NCI-H2227 (cell line): Measurements from ENCODE around the gene GRHPR.

Source experiments
- DNase-seq: peaks from one replicate; lab custom pipeline; 2025; ENCODE audit not compliant: unreplicated experiment; lab: John Stamatoyannopoulos, UW

The GRHPR gene

DNA sequence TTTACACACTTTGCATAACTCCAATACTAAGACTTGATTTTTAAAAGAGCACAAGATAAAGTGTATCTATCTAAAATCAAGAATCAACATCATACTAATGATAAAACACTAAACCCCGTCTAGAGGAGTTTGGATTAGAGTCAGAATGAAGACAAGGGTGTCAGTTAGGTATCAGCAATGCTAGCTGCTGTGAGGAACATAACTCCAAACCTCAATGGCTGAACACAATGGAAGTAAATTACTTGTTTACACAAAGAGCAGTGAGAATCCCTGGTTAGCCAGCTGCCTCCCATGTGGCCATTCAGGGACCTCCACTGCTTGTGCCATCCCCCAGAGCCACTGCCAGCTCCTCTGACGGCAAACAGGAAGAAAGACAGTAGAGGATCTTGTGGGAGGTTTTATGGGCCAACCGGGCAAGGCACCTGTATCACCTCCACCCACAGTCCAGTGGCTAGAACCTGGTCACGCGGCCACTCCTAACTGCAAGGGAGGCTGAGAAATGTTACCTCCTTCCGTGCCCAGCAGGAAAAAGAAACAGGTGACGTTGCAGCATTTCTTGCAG lies 24.0 kb upstream of the GRHPR start:
- DNase-seq: no peak

DNA sequence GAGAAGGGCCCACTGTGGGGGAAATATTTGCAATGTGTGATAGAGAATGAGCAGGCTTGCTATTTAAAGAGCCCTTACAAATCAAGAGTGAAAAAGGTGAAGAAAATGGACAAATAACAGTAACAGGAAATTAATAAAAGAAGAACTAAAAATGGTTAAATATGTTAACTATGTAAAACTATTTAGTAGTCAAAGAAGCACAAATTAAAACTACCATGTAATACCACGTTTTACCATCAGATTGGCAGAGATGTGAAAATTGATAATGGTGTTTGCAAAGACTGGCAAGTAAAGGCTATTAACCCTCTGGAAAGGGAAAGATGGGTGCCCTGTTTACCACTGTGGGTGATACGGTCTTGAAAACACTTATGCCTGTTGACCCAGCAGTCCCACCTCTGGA lies 23.2 kb upstream of the GRHPR start:
- DNase-seq: no peak

DNA sequence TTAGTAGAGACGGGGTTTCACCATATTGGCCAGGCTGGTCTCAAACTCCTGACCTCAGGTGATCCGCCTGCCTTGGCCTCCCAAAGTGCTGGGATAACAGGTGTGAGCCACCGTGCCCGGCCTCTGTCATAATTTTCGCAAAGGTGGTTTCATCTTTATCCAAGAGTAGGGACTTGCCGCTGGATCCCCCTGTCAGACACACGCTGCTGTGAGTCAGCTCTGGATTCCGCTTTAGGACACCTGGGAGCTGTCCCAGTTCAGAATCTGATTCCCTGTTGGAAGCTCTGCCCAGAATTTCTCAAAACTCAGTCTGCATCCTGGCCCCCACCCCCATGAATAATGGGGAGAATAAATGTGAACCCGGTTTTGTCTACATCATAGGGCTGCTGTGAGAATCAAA lies 17.9 kb upstream of the GRHPR start:
- no peak for DNase-seq

DNA sequence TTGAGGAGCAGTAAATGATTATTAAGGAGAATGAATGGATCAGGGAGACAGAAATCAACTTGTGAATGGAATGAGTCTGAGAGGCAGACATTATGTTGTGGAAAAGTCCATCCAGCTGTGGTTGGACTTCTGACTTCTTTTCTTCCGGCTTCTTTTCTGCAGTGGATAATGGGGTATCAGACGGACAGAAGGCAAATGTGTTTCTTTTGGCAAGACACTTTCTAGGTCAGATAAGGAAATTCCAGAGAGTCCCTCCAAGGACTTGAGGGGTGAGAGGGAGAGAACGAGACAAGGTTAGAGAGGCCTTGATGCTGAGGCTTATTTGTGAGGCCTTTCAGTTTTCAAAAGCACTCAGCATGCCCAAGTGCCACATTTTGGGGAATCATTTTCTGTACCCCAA lies 17.1 kb upstream of the GRHPR start:
- no peak for DNase-seq

GRCh38 chr9:37405764-37406380 lies 16.6 kb upstream of the GRHPR start:
- DNase-seq: no peak

GRCh38 chr9:37406603-37407401 lies 15.7 kb upstream of the GRHPR start:
- no peak for DNase-seq

GRCh38 chr9:37407468-37407867 lies 15.0 kb upstream of the GRHPR start:
- no peak for DNase-seq

DNA sequence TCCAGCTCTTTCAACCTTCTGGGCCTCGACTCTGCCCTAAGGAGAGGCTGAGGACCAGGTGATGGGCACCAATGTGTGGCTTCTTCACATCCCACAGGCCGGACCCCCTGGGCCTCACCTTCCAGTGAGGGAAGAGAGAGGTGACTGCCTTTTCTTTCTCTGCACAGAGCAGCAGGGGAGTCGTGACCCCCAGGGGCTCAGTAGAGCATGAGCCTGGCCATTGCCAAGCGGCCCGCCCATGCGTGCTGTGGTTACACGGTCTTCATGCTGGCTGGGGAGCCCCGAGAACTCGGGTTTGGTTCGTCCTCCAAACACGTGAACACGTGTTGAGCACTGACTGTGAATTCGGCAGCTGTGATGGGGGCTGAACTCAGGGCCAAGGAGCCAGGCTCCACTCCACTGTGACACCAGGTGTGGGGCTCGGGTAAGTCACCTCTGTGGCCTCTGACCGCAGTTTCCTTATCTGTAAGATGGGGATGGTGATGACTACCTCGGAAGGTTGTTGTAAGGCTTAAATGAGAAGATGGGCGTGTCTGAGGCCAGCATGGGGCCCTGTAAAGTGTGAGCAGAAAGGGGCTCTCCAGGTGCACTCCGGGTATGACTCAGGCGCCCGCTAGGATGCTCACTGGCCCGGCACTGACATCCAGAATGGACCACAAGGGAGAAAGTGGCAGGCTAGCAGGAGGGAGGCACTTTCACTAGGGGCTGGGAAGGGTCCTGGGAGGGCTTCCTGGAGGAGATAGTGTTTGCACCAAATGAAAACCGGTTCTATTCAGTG lies 13.4 kb upstream of the GRHPR start:
- no peak for DNase-seq

DNA sequence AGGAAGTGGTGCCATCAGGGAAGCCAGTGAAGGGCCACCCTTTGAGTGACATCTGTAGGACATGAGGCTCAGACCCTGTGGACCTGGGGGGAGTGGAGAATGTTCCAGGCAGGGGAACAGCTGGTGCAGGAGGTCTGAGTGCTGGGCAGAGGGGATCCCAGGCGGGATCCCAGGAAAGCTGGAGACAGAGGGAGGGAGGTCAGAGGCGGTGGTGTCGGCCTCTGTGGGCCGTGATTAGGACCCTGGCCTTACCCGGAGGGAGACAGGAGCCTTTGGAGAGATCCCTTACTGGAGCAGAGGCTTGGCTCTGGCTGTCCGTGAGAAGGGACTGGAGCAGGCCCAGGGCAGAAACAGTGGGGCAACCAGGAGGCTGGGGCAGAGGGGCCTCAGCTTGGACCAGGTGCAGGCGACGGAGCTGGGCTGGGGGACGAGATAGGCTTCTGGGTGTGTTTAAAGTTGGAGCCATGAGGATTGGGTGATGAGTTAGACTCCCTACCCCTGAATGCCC lies 12.1 kb upstream of the GRHPR start:
- DNase-seq: no peak

GRCh38 chr9:37410969-37411785 lies 11.3 kb upstream of the GRHPR start:
- no peak for DNase-seq

DNA sequence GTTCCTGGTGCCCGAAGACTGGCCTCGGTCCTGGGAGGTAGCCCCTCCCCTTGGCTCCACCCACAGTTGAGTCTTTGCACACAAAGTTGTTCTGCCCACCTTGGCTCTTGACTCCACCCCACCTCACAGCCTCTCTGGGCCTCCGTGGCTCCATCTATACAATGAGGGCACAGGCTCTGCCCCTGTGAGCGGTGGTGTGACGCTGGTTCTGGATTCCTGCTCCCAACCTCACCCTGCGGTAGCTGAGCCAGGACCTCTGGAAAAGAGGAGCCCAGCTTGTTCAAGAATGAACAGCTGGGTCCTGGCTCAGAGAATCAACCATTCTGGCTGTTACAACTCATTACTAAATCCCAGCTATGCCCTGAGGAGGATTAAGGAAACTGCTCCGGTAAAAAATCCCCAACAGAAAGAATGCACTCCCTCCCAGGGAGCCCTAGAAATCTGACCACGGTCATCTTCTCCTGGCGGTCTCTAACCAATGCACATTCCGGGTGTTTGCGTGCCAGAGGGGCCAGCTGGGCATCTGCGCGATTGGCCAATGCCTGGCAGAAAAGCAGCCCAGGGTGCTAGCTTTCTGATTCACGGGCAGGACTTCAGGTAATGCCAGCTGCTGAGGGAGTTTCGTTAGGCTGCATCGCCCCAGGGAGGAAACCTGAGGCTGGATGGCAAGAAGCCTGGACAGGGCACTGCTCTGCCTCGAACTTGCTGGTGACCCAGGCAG lies 9.9 kb upstream of the GRHPR start:
- DNase-seq: no peak

- no peak for DNase-seq
Measured at GRCh38 chr9:37413311-37413710, 9.2 kb upstream of the GRHPR start.

DNA sequence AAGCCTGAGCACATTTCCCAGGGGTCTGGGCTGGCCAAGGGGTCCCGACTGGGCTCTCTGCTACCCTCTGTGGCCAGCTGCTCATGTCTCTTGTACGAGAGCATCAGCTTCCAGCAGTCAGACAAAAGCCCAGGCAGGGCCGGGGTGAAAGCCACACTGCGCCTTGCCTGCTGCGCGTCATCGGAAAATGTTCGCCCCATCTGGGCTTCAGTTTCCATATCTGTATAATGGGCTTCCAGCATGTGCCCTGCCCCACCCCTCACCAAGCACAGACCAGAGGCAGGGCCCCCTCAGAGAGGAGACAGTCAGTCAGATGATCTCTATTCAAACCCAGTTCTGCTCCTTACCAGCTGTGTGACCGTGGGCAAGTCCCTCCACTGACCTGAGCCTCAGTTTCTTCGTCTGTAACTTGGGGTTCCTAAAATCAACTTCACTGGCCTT lies 8.0 kb upstream of the GRHPR start:
- DNase-seq: no peak

DNA sequence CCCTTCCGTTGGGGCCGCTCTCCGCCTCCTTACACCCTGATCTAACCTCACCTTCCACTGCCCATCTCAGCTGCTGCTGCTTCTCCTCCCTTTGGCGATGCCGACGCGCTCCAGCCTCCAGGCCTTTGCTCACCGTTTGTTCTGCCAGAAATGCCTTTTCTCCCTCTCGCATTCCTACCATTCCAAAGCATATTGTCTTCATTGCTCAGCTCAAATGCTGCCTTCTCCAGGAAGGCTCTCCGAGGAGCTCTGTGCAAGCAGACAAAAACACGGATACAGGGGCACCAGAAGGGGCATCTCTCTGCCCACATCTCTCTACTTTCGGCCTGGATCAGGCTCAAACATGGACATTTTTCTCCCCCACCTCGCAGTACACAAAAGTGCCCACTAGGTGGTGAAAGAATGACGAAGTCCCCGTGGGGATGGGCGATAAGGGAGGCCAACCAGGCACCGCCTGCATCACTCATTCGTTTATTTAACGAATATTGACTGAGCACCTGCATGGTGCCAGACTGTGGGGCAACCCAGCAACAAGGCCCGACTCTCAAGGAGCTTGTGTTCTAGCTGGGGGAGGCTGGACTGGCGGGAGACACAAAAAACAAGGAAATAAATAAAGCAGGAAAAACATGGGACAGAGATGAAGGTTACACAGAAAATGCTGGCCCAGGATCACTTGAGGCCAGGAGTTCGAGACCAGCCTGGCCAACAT lies 7.3 kb upstream of the GRHPR start:
- DNase-seq: peak; percentile 86

DNA sequence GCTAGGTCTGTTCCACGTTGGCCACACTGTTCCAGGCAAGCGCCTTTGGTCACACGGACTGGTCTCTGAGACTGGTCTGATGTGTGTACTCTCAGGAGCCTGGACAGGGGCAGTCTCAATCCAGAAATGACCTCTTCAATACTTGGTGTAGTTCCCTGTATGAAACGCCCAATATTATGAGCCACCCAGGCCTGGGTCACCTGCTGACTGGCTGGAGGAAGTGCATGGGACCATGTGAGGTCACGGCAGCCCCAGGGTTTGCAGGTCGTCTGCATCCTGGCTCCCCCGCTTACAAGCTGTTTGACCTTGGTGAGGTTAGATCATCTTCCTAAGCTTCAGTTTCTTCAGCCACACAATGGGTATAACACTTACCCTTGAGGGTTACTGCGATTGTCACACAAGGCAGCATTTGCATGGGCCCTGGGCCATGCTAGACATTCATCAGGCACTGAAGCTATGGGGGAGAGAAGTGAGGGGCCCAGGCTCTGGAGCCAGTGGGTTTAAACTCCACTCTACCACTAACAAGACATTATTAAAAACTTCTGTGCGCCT lies 5.2 kb upstream of the GRHPR start:
- DNase-seq: no peak

DNA sequence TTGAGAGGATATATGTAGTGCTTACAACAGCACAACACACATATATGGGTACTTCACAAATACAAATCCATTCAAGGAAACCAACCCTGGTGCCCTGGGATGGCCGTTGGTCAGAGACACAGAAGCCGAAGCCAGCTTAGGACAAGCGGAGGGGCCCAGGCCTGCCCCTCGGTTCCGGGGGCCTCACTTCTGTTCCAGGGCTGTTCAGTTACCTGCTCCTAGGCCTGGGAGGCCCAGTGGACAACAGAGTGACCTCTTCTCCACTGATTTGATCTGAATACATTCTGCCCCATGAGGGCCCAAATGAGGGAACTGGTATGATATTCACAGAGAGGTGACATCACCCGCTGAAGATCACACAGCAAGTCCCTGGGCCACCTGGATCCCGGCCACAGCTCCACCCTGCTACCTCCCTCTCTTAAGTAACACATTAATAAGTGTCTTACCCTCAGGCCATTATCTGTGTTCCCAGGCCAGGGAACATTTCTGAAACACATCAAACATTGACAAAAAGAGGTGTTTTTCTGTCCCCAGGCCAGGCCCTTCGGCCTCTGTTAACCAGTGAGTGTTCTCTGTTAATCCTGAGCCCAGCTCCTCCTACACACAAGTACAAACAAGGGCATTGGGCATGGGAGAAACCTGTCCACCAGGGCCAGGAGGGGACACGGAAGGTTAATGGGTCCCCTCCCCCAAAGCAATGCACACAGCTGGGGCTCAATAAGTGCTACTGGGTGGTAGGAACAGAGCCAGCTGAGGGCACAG lies 4.5 kb upstream of the GRHPR start:
- no peak for DNase-seq

DNA sequence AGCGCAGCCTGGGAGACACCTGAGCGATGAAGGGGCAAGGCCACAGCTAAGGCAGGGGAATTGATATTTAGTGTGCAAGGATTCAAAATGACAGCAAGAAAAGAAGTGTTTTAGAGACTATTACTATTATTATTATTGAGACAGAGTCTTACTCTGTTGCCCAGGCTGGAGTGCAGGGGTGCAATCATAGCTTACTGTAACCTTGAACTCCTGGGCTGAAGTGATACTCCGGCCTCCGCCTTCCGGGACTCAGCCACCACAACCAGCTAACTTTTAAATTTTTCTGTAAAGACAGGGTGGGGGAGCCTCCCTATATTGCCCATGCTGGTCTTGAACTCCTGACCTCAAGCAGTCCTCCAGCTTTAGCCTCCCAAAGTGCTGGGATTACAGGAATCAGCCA lies 3.3 kb upstream of the GRHPR start:
- no peak for DNase-seq
